GM12878 (cell line): ENCODE results near the gene TPR. TPM values are rescaled to one million over a fixed set of nuclear protein-coding genes. Genes with fewer than 3 reads are reported as not detected.

ENCODE experiments used
- ATAC-seq: fragments of 200-7000 bp; cut with Tn5 transposase; 3 replicates; pipeline ENCODE4 v1.9.1; 2020; ENCODE audit warnings: mild to moderate bottlenecking, moderate library complexity
- BruUV-seq: library from RNA; stranded (reverse); fragments of 400-500 nt; replicated peaks from 2 replicates; lab custom pipeline; 2021; lab: Mats Ljungman, UMichigan
- CTCF ChIA-PET: fragments of 300-600 bp; sonication (Branson Sonifier 250); formaldehyde crosslinking; extraction: SDS; loops from one replicate; lab custom pipeline; 2021; ENCODE audit warnings: inconsistent platforms; lab: Yijun Ruan, JAX
- POLR2A ChIA-PET: fragments of 350-600 bp; formaldehyde crosslinking; extraction: SDS; loops from one replicate; lab custom pipeline; 2021; ENCODE audit warnings: inconsistent platforms; lab: Charles Lee
- RAD21 ChIA-PET: fragments of 300-600 bp; sonication (Branson Sonifier 250); formaldehyde crosslinking; loops from one replicate; lab custom pipeline; 2023; ENCODE audit warnings: antibody characterized with exemption; ENCODE audit not compliant: unreplicated experiment; lab: Charles Lee
- SMC1A ChIA-PET: fragments of 300-600 bp; sonication (Branson Sonifier 250); formaldehyde crosslinking; loops from one replicate; lab custom pipeline; 2023; ENCODE audit not compliant: unreplicated experiment, uncharacterized antibody; lab: Charles Lee
- DNase-seq: peaks from one replicate; pipeline ENCODE4 v3.0.0-alpha.2; 2011; ENCODE audit warnings: low read depth, low spot score
- FAIRE-seq: peaks from 3 replicates; lab custom pipeline; 2011; peaks lifted over from hg19 to GRCh38; lab: Jason Lieb, UNC
- H2AFZ ChIP-seq: 2 replicates; pipeline ENCODE4 v1.6.0; 2011; ENCODE audit warnings: low read depth, low read length, control low read depth; ENCODE audit not compliant: control insufficient read depth
- H3K27ac ChIP-seq: 2 replicates; pipeline ENCODE4 v1.5.1; 2011; ENCODE audit warnings: control low read depth; ENCODE audit not compliant: control insufficient read depth, insufficient read depth
- H3K27me3 ChIP-seq, 2 experiments: replicated peaks in 1 of 2; 2 replicates each; pipeline versions ENCODE4 v1.6.0 to v1.6.1; 2011; ENCODE audit warnings: low read length in 1 of 2; ENCODE audit not compliant: control insufficient read depth in 2 of 2, insufficient read depth in 2 of 2
- H3K36me3 ChIP-seq, 2 experiments: 2 replicates each; pipeline ENCODE4 v1.5.1; 2011; ENCODE audit warnings: low read length in 1 of 2; ENCODE audit not compliant: control insufficient read depth in 2 of 2, insufficient read depth in 2 of 2
- H3K4me1 ChIP-seq: 2 replicates; pipeline ENCODE4 v1.6.1; 2011; ENCODE audit warnings: mild to moderate bottlenecking, low read length, moderate library complexity, mixed read lengths; ENCODE audit not compliant: control insufficient read depth, insufficient read depth
- H3K4me2 ChIP-seq: 2 replicates; pipeline ENCODE4 v1.6.0; 2011; ENCODE audit warnings: control low read depth; ENCODE audit not compliant: control insufficient read depth, insufficient read depth
- H3K4me3 ChIP-seq: fragments of 200-600 bp; sonication (generic); 2 replicates; pipeline ENCODE4 v1.5.1; 2016
- H3K79me2 ChIP-seq: 2 replicates; pipeline ENCODE4 v1.6.0; 2011; ENCODE audit warnings: low read length; ENCODE audit not compliant: control insufficient read depth, insufficient read depth
- H3K9ac ChIP-seq: 2 replicates; pipeline ENCODE4 v1.8.0; 2011; ENCODE audit warnings: low read length, control low read depth, mixed read lengths; ENCODE audit not compliant: control insufficient read depth, insufficient read depth
- H3K9me3 ChIP-seq: replicated peaks from 3 replicates; pipeline ENCODE4 v1.5.1; 2011; ENCODE audit warnings: mild to moderate bottlenecking, low read length; ENCODE audit not compliant: control insufficient read depth, insufficient read depth
- H4K20me1 ChIP-seq: 2 replicates; pipeline ENCODE4 v1.6.0; 2011; ENCODE audit not compliant: control insufficient read depth, insufficient read depth
- CTCF ChIP-seq, 3 experiments: IDR thresholded peaks in 2 of 3; conservative IDR thresholded peaks in 1 of 3; 2 replicates each; pipeline ENCODE4 v1.5.1; 2011; ENCODE audit warnings: low read depth in 3 of 3, low read length in 3 of 3, mild to moderate bottlenecking in 3 of 3, control low read depth in 2 of 3, moderate library complexity in 2 of 3, inconsistent platforms in 1 of 3, mixed read lengths in 1 of 3; ENCODE audit not compliant: control insufficient read depth in 2 of 3, insufficient read depth in 1 of 3; ENCODE audit errors: extremely low read depth in 1 of 3
- EP300 ChIP-seq, 2 experiments: fragments of 150-350 bp in 1 of 2; IDR thresholded peaks; 2 replicates each; pipeline ENCODE4 v1.6.1; 2011 to 2012; ENCODE audit warnings: low read depth in 2 of 2, low read length in 2 of 2, borderline replicate concordance in 1 of 2, improper control_type of control experiment in 1 of 2, inconsistent platforms in 1 of 2; ENCODE audit not compliant: control insufficient read depth in 1 of 2
- MLLT1 ChIP-seq: fragments of 450-650 bp; IDR thresholded peaks from 2 replicates; pipeline ENCODE4 v1.6.1; 2016; ENCODE audit warnings: mild to moderate bottlenecking
- NR2C1 ChIP-seq: fragments of 450-650 bp; IDR thresholded peaks from 2 replicates; pipeline ENCODE4 v1.6.1; 2017; ENCODE audit warnings: antibody characterized with exemption, mild to moderate bottlenecking, moderate library complexity
- PML ChIP-seq: IDR thresholded peaks from 2 replicates; pipeline ENCODE4 v1.6.1; 2012; ENCODE audit warnings: low read length, inconsistent platforms
- ZNF24 ChIP-seq: fragments of 450-650 bp; IDR thresholded peaks from 2 replicates; pipeline ENCODE4 v1.6.1; 2017; ENCODE audit warnings: antibody characterized with exemption, mild to moderate bottlenecking
- WGBS: methylation state at CpG from one replicate; pipeline ENCODE4 v1.1.6; 2016; ENCODE audit warnings: low lambda C conversion rate; ENCODE audit not compliant: insufficient replicate concordance, insufficient coverage; ENCODE audit errors: missing lambda C conversion rate; 5-methylcytosine and 5-hydroxymethylcytosine counted together
- in situ Hi-C: fragments of 300-500 bp; cut with MboI; formaldehyde crosslinking; loops from 9 replicates; pipeline ENCODE4 v1.14.3; 2018; ENCODE audit warnings: mixed read lengths
- intact Hi-C: fragments of 100-400 bp; cut with micrococcal nuclease; formaldehyde crosslinking; loops from one replicate; pipeline ENCODE4 v1.14.2; 2022; ENCODE audit not compliant: unreplicated experiment
- polyA plus RNA-seq, 11 experiments: library from polyadenylated mRNA; depleted of rRNA in 4 of 11; unstranded in 6 of 11; stranded (reverse) in 5 of 11; fragments of >200 nt; fragmentation: Nextera tagmentation in 4 of 11; fragmentation: Illumina TruSeq in 1 of 11; extraction: Ambion mirVana in 4 of 11; extraction: Trizol in 1 of 11; gene quantifications; 1 replicate in 1 of 11; 2 replicates in 10 of 11; pipeline versions ENCODE4 v1.2.1 to v1.2.3, GENCODE V29; 2011 to 2016; ENCODE audit warnings: inconsistent platforms in 2 of 11, missing spikeins in 2 of 11, low read depth in 1 of 11
- total RNA-seq, 4 experiments: library from RNA; depleted of rRNA in 3 of 4; stranded (reverse); fragments of >200 nt in 3 of 4; fragmentation: Illumina TruSeq in 1 of 4; extraction: Trizol in 1 of 4; gene quantifications; 2 replicates each; pipeline versions ENCODE4 v1.2.1 to v1.2.3, GENCODE V29; 2013 to 2021

Gene TPR
- total and polyA plus RNA-seq, 10 of the 15 experiments (the other 5 are each of a cell fraction or from before 2014, with no cell fraction given): 30.9 to 122 (median 92.2) TPM

- WGBS: 96% methylated on average over 2 of the region's 2 CpGs
- in situ Hi-C loops (no loop called here), intact Hi-C loops (no loop called here)
- no peaks in the 10 kb centered on the region for H3K27me3 ChIP-seq
- CTCF ChIA-PET: interaction anchor here (3.1 kb wide), 1 partner anchor 12 kb away, joined by 13 read pairs; no protein-coding TSS in a partner anchor
- RAD21 ChIA-PET: no interaction called here
- POLR2A ChIA-PET: no interaction called here
- no peaks in the 10 kb centered on the region for H3K79me2 ChIP-seq
- no peak for ATAC-seq
- no peak for DNase-seq
- no peak overlapping the region for H3K9ac ChIP-seq
- no peak overlapping the region for H3K27ac ChIP-seq
- no peak overlapping the region for H2AFZ ChIP-seq
- TF ChIP-seq EP300 (IDR thresholded peaks at IDR 0.05; ENCODE audit: borderline replicate concordance in 1 of 2, control insufficient read depth in 1 of 2, low read depth in 2 of 2, low read length in 2 of 2) (no peak), PML (no peak)
- H3K4me2 ChIP-seq: no peak overlapping the region
- no TSS peak for BruUV-seq
- SMC1A ChIA-PET: interaction anchor here (0.9 to 2.8 kb wide), 3 partner anchors 11 to 18 kb away, joined by 3 to 9 read pairs (median 3); no protein-coding TSS in a partner anchor
- no peaks in the 10 kb centered on the region for H3K4me1 ChIP-seq
- no peaks in the 10 kb centered on the region for H3K9me3 ChIP-seq
- no peaks in the 10 kb centered on the region for H4K20me1 ChIP-seq
- H3K4me3 ChIP-seq: no peak overlapping the region
- FAIRE-seq: no peak
- H3K36me3 ChIP-seq: peaks cover 0 to 37% of the 10 kb centered on the region in 2 experiments
Observed at GRCh38 chr1:186337554-186337953, 37.5 kb downstream of the TPR start.

GRCh38 chr1:186330758-186331157, 44.3 kb downstream of the TPR start:
- ChIA-PET SMC1A (interaction anchor here (1.4 kb wide), 1 partner anchor 8 kb away, joined by 6 read pairs; no protein-coding TSS in a partner anchor), CTCF (interaction anchor here (0.7 to 2.7 kb wide), 5 partner anchors 11 to 656 kb away, joined by 3 to 17 read pairs (median 3); partner anchors contain the start of gene PRG4), POLR2A (no interaction called here), RAD21 (no interaction called here)
- intact Hi-C loops: loop anchor here (5.0 kb wide), 1 partner anchor 37 kb away; no protein-coding TSS in a partner anchor
- BruUV-seq: no TSS peak
- 100% methylated on average over 1 of the region's 1 CpG for WGBS
- no peaks in the 10 kb centered on the region for H4K20me1 ChIP-seq
- peaks cover 0 to 47% of the 10 kb centered on the region in 2 experiments for H3K36me3 ChIP-seq
- no peak overlapping the region for H2AFZ ChIP-seq
- FAIRE-seq: no peak
- no peak overlapping the region for H3K9ac ChIP-seq
- in situ Hi-C loops: no loop called here
- H3K4me1 ChIP-seq: no peaks in the 10 kb centered on the region
- peak in 2 of 3 experiments; percentile 30 to 34; a peak in 2 of 6 replicates for TF ChIP-seq CTCF (IDR thresholded peaks at IDR 0.05 in 2 of 3, conservative IDR thresholded peaks at IDR 0.05 in 1 of 3; ENCODE audit: control insufficient read depth in 2 of 3, extremely low read depth in 1 of 3, insufficient read depth in 1 of 3, low read depth in 3 of 3, low read length in 3 of 3)
- no peak for TF ChIP-seq MLLT1
- no peak for TF ChIP-seq NR2C1
- TF ChIP-seq ZNF24: peak; percentile 86
- no peak overlapping the region for H3K27ac ChIP-seq
- no peak overlapping the region for H3K4me2 ChIP-seq
- H3K27me3 ChIP-seq: no peaks in the 10 kb centered on the region
- H3K9me3 ChIP-seq: no peaks in the 10 kb centered on the region
- no peaks in the 10 kb centered on the region for H3K79me2 ChIP-seq
- ATAC-seq: 0 out of 3 replicates have a peak, but pooled peaks have one; percentile 37
- H3K4me3 ChIP-seq: no peak overlapping the region
- DNase-seq: no peak
